HG03442 (cell line): Measurements from ENCODE around the gene PRKCA.

Experiments used
- ATAC-seq: cut with Tn5 transposase; IDR thresholded peaks from one replicate; pipeline ENCODE4 v1.9.1; 2021; ENCODE audit warnings: mild to moderate bottlenecking, moderate library complexity; ENCODE audit not compliant: unreplicated experiment

Gene PRKCA

GRCh38 chr17:66817750-66818149, 515.3 kb downstream of the PRKCA start:
- no peak for ATAC-seq

DNA sequence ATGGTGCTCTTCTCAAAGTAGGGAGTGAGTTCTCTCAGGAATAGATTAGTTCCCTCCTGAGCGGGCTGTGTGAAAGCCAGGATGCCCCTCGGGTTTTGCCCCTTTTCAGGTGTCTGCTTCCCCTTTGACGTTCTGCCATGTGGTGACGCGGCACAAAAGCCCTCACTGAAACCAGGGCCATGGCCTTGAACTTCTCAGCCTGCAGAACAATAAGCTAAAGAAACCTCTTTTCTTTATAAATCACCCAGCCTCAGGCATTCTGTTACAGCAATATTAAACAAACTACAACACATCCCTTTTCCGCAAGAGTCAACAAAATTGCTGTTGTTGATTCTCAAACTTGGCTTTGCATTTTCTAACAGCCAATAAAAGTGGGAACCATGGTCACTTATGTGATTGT, 517.1 kb downstream of the PRKCA start:
- no peak for ATAC-seq

GRCh38 chr17:66822009-66822408, 519.6 kb downstream of the PRKCA start:
- no peak for ATAC-seq

DNA sequence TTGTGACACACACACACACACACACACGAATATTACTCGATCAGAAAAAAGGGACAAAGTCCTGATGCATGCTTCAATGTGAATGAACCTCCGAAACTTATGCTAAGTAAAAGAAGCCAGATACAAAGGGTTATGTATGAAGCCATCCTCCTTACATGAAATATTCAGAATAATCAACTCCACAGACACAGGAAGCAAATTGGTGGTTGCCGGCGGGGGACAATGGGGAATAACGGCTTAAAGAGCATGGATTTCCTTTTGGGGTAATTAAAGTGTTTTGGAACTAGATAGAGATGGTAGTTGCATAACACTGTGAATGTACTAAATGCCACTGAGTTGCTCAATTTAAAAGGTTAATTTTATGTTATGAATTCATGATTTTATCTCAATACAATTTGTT, 524.4 kb downstream of the PRKCA start:
- no peak for ATAC-seq

- ATAC-seq, result no peak
These were observed 527.0 kb downstream of the PRKCA start for GRCh38 chr17:66829386-66829864.

- no peak for ATAC-seq
These were observed 527.5 kb downstream of the PRKCA start for GRCh38 chr17:66829883-66830282.

DNA sequence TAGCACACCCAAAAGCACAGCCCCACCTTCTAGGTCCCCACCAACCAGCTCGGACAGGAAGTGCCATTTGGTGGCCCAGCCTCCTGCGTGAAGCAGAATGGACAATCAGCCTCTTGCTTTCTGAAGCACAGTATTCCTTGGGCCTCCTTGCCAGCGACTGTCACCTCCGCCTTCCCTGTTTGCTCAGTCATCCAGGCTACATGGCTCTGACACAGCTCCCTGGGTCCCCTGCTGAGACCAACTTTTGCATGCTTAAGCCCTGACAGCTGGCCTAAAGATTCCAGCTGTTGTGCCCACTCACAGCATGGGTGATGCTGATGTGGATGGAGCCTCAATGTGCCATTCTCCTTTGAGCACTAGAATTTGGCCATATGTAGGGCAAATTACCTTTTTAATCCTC, 528.0 kb downstream of the PRKCA start:
- no peak for ATAC-seq

- ATAC-seq, result no peak
These were observed 529.2 kb downstream of the PRKCA start for GRCh38 chr17:66831383-66832210.

- no peak for ATAC-seq
These were observed 530.8 kb downstream of the PRKCA start for GRCh38 chr17:66833201-66833600.

GRCh38 chr17:66834426-66834918, 532.1 kb downstream of the PRKCA start:
- no peak for ATAC-seq

DNA sequence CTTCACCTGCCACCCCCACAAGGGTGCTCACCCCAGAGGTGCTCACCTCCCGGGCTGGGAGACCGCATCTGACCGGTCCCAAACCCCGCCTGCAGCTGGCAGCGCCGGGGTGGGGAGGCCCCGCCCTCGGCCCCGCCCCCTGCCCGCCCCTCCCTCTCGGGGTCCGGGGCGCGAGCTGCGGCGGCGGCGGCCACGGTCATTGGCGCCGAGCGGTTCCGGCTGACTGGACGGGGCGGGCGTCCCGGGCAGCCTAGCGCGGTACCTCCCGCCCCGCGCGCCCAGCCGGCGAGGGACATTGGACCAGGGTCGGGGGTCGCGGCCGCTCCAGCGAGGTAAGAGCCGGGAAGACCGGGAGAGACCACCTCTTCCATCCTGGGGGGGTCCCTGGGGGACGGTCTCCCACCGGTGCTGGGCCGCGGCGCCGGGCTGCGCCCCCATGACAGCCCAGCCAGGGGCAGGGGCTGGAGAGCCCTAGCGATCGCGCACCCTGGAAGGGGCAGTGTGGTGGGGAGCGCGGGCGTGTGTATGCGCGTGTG, 532.6 kb downstream of the PRKCA start, which contains the start of gene CACNG5:
Gene CACNG5, plus strand, starts transcription at position 199 of the 536 bp plus-strand sequence. CDS start 42,216 bp downstream, outside the sequence.
- ATAC-seq, result no peak

GRCh38 chr17:66835476-66835875, 533.1 kb downstream of the PRKCA start:
- ATAC-seq, result no peak

GRCh38 chr17:66836063-66837005, 533.9 kb downstream of the PRKCA start:
- no peak for ATAC-seq

DNA sequence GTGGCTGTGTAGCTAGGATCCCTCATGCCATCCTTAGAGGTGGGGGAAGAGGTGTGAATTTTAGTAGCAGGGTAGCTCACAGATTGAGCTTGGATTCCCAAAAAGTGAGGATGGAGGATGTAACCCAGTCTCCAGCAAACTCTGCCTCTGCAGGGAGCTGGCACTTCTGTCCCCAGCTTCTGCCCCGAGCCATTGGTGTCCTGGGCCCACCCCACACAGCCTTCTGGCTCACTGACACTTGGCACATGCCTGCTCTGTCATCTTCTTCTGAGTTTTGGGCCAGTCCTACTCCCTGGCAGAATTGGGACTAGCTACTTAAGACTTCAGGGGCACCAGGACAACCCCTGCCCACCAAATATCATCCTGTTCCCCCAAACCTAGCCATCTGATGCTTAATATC, 534.8 kb downstream of the PRKCA start:
- ATAC-seq, result no peak

GRCh38 chr17:66837885-66838665, 535.7 kb downstream of the PRKCA start:
- ATAC-seq, result no peak

DNA sequence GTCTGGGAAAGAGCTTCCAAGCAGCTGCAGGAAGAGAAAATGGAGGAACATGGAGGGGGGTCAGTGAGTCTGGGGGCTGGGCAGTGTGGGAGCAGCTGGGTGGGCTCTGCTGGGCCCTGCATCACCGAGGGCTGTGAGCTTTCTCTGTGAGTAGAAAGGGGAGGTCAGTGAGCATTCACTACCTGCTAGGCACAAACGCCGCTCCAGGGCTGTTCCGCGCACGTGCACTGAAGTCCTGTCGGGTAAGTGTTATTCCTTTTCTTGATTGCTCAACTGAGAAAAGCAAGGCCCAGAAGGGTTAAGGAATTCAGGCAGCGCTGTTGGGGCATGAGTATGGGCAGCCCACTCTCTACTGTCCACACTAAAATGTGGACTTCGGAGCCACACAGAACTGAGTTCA, 537.2 kb downstream of the PRKCA start:
- ATAC-seq, result no peak

DNA sequence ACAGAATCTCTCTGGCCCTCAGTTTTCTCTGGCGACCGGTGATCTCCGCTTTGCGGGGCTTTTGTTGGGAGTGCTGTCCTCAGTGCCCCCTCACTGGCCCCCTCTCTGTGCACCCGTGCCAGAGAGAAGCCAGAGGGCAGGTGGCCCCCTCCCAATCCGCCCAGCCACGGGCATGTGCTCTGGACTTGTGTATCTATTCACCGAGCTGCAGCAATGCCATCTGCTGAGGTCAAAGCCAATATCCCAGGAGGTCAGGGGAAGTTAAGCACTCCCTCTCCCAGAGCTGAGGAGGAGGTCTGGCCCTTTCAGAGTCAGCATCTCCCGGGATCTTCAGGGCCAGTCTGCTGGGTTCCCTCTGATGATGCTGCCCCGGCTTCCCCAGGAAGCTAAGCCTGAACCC, 537.6 kb downstream of the PRKCA start:
- ATAC-seq, result no peak

DNA sequence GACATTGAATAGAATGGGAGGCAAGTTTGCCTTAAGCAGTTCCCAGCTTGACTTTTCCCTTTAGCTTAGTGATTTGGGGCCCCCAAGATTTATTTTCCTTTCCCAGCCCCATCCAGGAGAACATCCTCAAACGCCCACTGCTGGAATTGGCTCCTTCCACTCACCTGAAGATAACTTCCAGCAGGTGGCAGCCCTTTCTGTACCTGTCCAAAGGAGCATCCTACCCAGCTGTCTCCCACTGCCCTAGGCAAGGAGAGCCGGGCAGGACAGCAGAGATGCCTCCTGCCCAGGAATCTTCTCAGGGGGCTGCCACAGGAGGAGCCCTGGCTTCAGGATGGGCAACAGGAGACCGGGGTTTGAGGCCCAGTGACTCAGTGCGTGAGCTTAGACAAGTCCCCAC, 538.9 kb downstream of the PRKCA start:
- ATAC-seq, result no peak

GRCh38 chr17:66841744-66842143, 539.3 kb downstream of the PRKCA start:
- ATAC-seq, result no peak

- no peak for ATAC-seq
These were observed 540.1 kb downstream of the PRKCA start for GRCh38 chr17:66842505-66842904.
